GM06990 (cell line): ENCODE results near the gene EFNA4.

Source experiments
- DNase-seq: peaks from one replicate; pipeline ENCODE4 v3.0.0-alpha.2; 2011; ENCODE audit not compliant: insufficient read length; ENCODE audit errors: extremely low read depth
- H3K27me3 ChIP-seq: replicated peaks from 2 replicates; pipeline ENCODE4 v1.6.0; 2011; ENCODE audit warnings: low read length; ENCODE audit not compliant: control insufficient read depth, insufficient read depth
- H3K36me3 ChIP-seq: 2 replicates; pipeline ENCODE4 v1.5.1; 2011; ENCODE audit warnings: low read length; ENCODE audit not compliant: control insufficient read depth, insufficient read depth
- H3K4me3 ChIP-seq: replicated peaks from 2 replicates; pipeline ENCODE4 v1.5.1; 2011; ENCODE audit warnings: low read depth, mild to moderate bottlenecking, control low read depth, low read length
- CTCF ChIP-seq: IDR thresholded peaks from 2 replicates; pipeline ENCODE4 v1.5.1; 2011; ENCODE audit warnings: low read length, control low read depth, mild to moderate bottlenecking, inconsistent platforms; ENCODE audit not compliant: insufficient read depth, poor library complexity, severe bottlenecking

Gene EFNA4

GRCh38 chr1:155063550-155064110 lies at the start of gene EFNA4:
Gene EFNA4, plus strand, starts transcription at chr1:155063740. Its CDS starts 84 bp downstream, at chr1:155063824.
- peak; percentile 82 for DNase-seq
- H3K27me3 ChIP-seq: no peaks in the 10 kb centered on the region
- no peaks in the 10 kb centered on the region for H3K36me3 ChIP-seq
- H3K4me3 ChIP-seq: peak within 1 kb of the TSS; percentile 80
- TF ChIP-seq CTCF: no peak

GRCh38 chr1:155014709-155015508 lies 48.6 kb upstream of the EFNA4 start:
- peaks cover 14% of the 10 kb centered on the region for H3K36me3 ChIP-seq

GRCh38 chr1:155015527-155016230 lies 47.9 kb upstream of the EFNA4 start:
- no peaks in the 10 kb centered on the region for H3K27me3 ChIP-seq
- no peak for TF ChIP-seq CTCF
- no peak overlapping the region for H3K4me3 ChIP-seq
- H3K36me3 ChIP-seq: peaks cover 14% of the 10 kb centered on the region
- DNase-seq: no peak

More at GRCh38 chr1:155014709-155015508, 48.6 kb upstream of the EFNA4 start:
- TF ChIP-seq CTCF: no peak
- Histone ChIP-seq H3K4me3 (no peak overlapping the region), H3K27me3 (no peaks in the 10 kb centered on the region)
- DNase-seq: no peak

- no peak overlapping the region for H3K4me3 ChIP-seq
- DNase-seq: no peak
- peaks cover 9% of the 10 kb centered on the region for H3K36me3 ChIP-seq
- TF ChIP-seq CTCF: no peak
- no peaks in the 10 kb centered on the region for H3K27me3 ChIP-seq
These were observed 47.2 kb upstream of the EFNA4 start for GRCh38 chr1:155016231-155016831.

- Histone ChIP-seq H3K27me3 (no peaks in the 10 kb centered on the region), H3K36me3 (peaks cover 9% of the 10 kb centered on the region), H3K4me3 (peak overlapping the region; percentile 55)
- DNase-seq: peak; percentile 89
- TF ChIP-seq CTCF: peak; percentile 100
These were observed 46.2 kb upstream of the EFNA4 start for GRCh38 chr1:155017041-155017945.
